DOHH2 (cell line): Measurements from ENCODE around the gene TRAPPC5.

Experiments used
- H3F3A ChIP-seq: fragments of 200-600 bp; sonication (generic), shearing (Covaris generic); 2 replicates; pipeline ENCODE4 v1.6.0; 2016; ENCODE audit warnings: antibody characterized with exemption, mild to moderate bottlenecking; ENCODE audit not compliant: control insufficient read depth, insufficient read depth
- H3K27ac ChIP-seq: fragments of 200-600 bp; sonication (generic); 2 replicates; pipeline ENCODE4 v1.5.1; 2014; ENCODE audit warnings: low read depth, mild to moderate bottlenecking, low read length, moderate library complexity
- H3K27me3 ChIP-seq: fragments of 200-600 bp; sonication (generic); 2 replicates; pipeline ENCODE4 v1.6.1; 2014; ENCODE audit warnings: mild to moderate bottlenecking, low read length, mixed read lengths; ENCODE audit not compliant: control insufficient read depth
- H3K36me3 ChIP-seq: fragments of 200-600 bp; sonication (generic); 2 replicates; pipeline ENCODE4 v1.6.1; 2014; ENCODE audit warnings: mild to moderate bottlenecking, low read length, moderate library complexity, mixed read lengths; ENCODE audit not compliant: control insufficient read depth
- H3K4me1 ChIP-seq: fragments of 200-600 bp; sonication (generic); 2 replicates; pipeline ENCODE4 v1.6.1; 2014; ENCODE audit warnings: mild to moderate bottlenecking, low read length, mixed read lengths; ENCODE audit not compliant: control insufficient read depth
- H3K4me2 ChIP-seq: fragments of 200-600 bp; sonication (generic); 2 replicates; pipeline ENCODE4 v1.6.0; 2014; ENCODE audit warnings: mild to moderate bottlenecking, low read length, moderate library complexity
- H3K4me3 ChIP-seq: fragments of 200-600 bp; sonication (generic); 2 replicates; pipeline ENCODE4 v1.5.1; 2014; ENCODE audit warnings: mild to moderate bottlenecking, low read length, mixed read lengths
- H3K79me2 ChIP-seq: fragments of 200-600 bp; sonication (generic); 2 replicates; pipeline ENCODE4 v1.6.1; 2014; ENCODE audit warnings: mild to moderate bottlenecking, low read length, mixed read lengths; ENCODE audit not compliant: control insufficient read depth
- H3K9me2 ChIP-seq: fragments of 200-600 bp; sonication (generic); replicated peaks from 2 replicates; pipeline ENCODE4 v1.6.1; 2014; ENCODE audit warnings: mild to moderate bottlenecking, low read length, mixed read lengths; ENCODE audit not compliant: control insufficient read depth
- H3K9me3 ChIP-seq: fragments of 200-600 bp; sonication (generic); 2 replicates; pipeline ENCODE4 v1.6.1; 2014; ENCODE audit warnings: antibody characterized with exemption, low read length, mixed read lengths; ENCODE audit not compliant: control insufficient read depth, insufficient read depth
- H4K20me1 ChIP-seq: fragments of 200-600 bp; sonication (generic); 2 replicates; pipeline ENCODE4 v1.6.0; 2014; ENCODE audit warnings: low read depth, mild to moderate bottlenecking, antibody characterized with exemption, low read length, moderate library complexity; ENCODE audit not compliant: control insufficient read depth, insufficient read depth
- CTCF ChIP-seq: fragments of 200-600 bp; sonication (generic); IDR thresholded peaks from one replicate; pipeline ENCODE4 v1.5.1; 2014; ENCODE audit warnings: antibody characterized with exemption, mild to moderate bottlenecking, low read depth, low read length; ENCODE audit not compliant: poor library complexity, severe bottlenecking
- EZH2phosphoT487 ChIP-seq: fragments of 200-600 bp; sonication (generic); IDR thresholded peaks from 2 replicates; pipeline ENCODE4 v1.6.1; 2017; ENCODE audit warnings: borderline replicate concordance, mild to moderate bottlenecking, antibody characterized with exemption, low read length, moderate library complexity, mixed read lengths

The TRAPPC5 gene

GRCh38 chr19:7663706-7664105, 16.9 kb upstream of the TRAPPC5 start:
- Histone ChIP-seq H3K9me2 (no peaks in the 10 kb centered on the region), H3K4me1 (no peaks in the 10 kb centered on the region), H3K9me3 (no peaks in the 10 kb centered on the region), H3K27ac (no peak overlapping the region), H3K36me3 (no peaks in the 10 kb centered on the region), H3K4me2 (no peak overlapping the region), H4K20me1 (no peaks in the 10 kb centered on the region), H3K79me2 (no peaks in the 10 kb centered on the region), H3K27me3 (no peaks in the 10 kb centered on the region; the same call in 1 of the 2 replicates), H3K4me3 (no peak overlapping the region), H3F3A (no peaks in the 10 kb centered on the region)
- TF ChIP-seq EZH2phosphoT487 (no peak), CTCF (no peak)

GRCh38 chr19:7665076-7665475, 15.6 kb upstream of the TRAPPC5 start:
- Histone ChIP-seq H3K79me2 (no peaks in the 10 kb centered on the region), H3K27ac (no peak overlapping the region), H3K4me2 (no peak overlapping the region)

DNA sequence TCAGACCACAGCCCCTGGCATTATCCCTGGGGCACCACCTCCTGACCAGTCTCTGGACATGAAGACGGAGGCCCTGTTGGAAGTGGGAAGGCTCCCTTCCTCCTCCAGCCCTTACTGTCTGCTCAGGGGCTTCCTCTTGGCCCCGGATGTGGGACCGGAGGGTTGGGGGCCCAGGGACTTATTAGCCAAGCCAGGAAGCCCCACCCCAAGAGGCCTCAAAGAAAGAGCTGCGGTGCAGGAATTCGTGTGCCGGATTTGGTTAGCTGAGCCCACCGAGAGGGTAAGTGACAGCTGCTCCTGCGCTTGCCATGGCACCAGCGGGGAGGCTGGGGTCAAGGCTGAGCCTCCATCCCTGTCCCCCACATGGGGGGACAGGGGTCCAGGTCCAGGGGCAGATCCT, 11.8 kb upstream of the TRAPPC5 start, which contains the start of gene RETN:
RETN (plus strand) TSS at position 208 of the 400 bp plus-strand sequence. CDS start 278 bp downstream, outside the sequence.
- TF ChIP-seq CTCF (no peak), EZH2phosphoT487 (no peak)
- Histone ChIP-seq H3K9me2 (no peaks in the 10 kb centered on the region), H3K4me1 (peaks cover 1% of the 10 kb centered on the region), H3K79me2 (no peaks in the 10 kb centered on the region), H3K4me2 (no peak within 1 kb of the TSS), H3K27me3 (peaks cover 5% of the 10 kb centered on the region), H3K9me3 (peaks cover 4% of the 10 kb centered on the region; the same call in 1 of the 2 replicates), H3K27ac (no peak within 1 kb of the TSS), H3F3A (no peaks in the 10 kb centered on the region), H4K20me1 (no peaks in the 10 kb centered on the region), H3K36me3 (no peaks in the 10 kb centered on the region), H3K4me3 (no peak within 1 kb of the TSS)

More at GRCh38 chr19:7665076-7665475, 15.6 kb upstream of the TRAPPC5 start:
- TF ChIP-seq CTCF (no peak), EZH2phosphoT487 (no peak)
- H3K9me2 ChIP-seq: no peaks in the 10 kb centered on the region
- no peak overlapping the region for H3K4me3 ChIP-seq
- H3K27me3 ChIP-seq: no peaks in the 10 kb centered on the region; the same call in 1 of the 2 replicates
- H3K4me1 ChIP-seq: no peaks in the 10 kb centered on the region
- H3K36me3 ChIP-seq: no peaks in the 10 kb centered on the region
- H3F3A ChIP-seq: no peaks in the 10 kb centered on the region
- H3K9me3 ChIP-seq: no peaks in the 10 kb centered on the region
- no peaks in the 10 kb centered on the region for H4K20me1 ChIP-seq
